Forelimb muscle (tissue), 1 donor: Measurements from ENCODE around the gene CACNB2. TPM values are rescaled to one million over a fixed set of nuclear protein-coding genes. Genes with fewer than 3 reads are reported as not detected.

Source experiments
- DNase-seq: peaks from one replicate; pipeline ENCODE4 v3.0.0-alpha.2; 2013; ENCODE audit warnings: low read depth
- polyA plus RNA-seq: library from polyadenylated mRNA; unstranded; fragments of 120-200 nt; gene quantifications from one replicate; pipeline ENCODE4 v1.2.1, GENCODE V29; 2013; ENCODE audit not compliant: insufficient read length

CACNB2 gene
- polyA plus RNA-seq, 1 donor = 1.5 TPM

DNA sequence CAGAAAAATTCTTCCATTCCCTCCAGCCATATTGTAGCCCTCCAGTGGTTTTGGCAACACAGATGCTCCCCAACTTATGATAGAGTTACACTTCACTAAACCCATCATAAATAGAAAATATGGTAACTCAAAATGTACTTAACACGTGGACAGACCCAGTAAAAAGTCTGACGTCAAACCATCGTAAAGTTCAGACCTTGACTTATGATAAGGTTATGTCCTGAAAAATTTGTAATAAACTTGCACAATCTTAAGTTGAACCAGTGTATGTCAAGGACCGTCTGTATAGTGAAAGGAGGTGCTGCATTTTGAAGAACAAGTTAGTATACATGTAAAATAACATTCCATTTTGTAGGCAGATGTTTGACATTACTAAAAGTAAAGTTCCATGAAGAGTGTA, 368.4 kb downstream of the CACNB2 start:
- no peak for DNase-seq

DNA sequence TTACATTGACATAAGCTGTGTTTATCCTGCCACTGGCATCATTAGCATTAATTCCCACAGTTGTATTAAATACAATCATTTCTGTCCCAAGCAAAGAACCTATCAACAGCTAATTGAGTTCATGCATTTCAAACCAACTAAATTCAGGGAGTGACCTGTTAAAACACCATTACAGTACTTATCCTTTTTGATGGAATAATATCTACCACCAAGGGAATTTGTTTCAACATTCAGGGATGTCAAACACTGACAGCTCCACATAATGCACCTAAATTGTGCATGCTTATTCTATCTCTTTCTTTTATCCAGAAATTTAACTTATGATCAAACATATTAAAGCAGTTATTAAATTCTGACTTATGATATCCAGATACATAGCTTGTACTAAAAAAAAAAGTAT, 374.3 kb downstream of the CACNB2 start:
- DNase-seq = no peak

- no peak for DNase-seq
Observed at GRCh38 chr10:18516851-18517250, 376.6 kb downstream of the CACNB2 start.

- DNase-seq = no peak
Observed at GRCh38 chr10:18523025-18523424, 382.8 kb downstream of the CACNB2 start.

- no peak for DNase-seq
Observed at GRCh38 chr10:18523858-18524257, 383.6 kb downstream of the CACNB2 start.

DNA sequence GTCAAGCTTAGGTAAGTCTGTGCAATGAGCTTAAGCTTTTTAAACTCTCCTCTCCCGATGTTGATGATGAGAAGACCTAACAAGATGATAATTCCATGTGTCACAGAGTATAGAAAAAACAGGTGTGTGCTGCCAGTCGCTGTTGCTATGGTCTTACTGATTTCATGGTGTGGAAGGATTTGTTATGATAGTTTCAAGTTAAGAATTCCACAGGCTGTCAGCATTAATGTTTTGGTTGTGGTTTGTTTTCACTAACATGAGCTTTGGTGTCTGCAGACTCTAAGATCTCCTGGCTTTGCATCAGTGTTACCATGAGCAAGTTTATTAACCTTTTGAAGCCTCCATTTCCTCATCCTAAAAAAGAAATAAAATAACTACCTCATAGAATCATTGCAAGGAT, 387.5 kb downstream of the CACNB2 start:
- DNase-seq = no peak

DNA sequence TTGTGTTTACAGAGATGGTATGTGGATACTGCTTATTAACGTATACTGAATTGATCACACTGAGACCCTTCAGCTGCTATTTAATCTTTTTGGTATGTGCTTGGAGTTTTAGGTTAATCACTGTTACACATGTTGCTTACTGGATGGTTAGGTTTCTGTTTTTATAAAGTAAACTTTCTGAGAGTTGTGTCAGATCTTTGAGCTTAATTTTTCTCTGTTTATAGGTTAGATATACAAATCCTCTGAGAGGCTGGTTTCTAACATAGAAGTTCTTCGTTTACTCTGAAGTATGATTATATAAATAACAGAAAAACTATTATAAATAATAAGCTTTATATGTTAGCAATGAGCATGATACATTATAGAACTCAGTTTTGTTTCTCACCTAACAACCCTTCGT, 388.1 kb downstream of the CACNB2 start:
- no peak for DNase-seq

DNA sequence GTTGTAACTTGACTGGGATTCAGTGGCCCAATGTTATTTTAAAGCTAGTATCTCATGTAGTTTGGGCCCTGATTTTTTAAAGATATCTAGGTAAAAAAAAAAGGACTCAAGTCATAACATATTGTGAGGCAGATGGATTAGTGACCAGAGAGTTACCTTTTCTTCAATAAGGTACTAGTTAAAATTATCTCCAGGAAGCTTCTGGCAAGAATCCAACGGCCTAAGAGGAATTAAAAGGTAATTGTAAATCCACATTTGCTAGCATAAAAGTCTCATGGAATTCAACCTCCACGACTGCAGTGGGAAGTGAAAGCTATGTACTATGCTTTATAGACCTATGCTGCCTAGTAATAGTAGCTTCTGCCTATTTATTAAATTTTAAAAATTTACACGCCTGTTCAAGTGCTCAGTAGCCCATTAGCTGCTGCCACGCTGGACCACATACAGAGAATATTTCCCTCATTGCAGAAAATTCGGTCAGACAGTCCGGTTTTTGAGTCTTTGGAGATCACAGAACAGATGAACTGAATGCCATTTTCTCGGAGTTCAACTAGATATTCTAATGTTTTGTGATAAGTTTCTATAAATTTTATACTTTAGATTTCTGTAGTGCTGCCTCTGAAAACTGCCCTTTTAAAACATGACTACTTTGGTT, 392.8 kb downstream of the CACNB2 start:
- DNase-seq = no peak

- no peak for DNase-seq
Observed at GRCh38 chr10:18533896-18534295, 393.7 kb downstream of the CACNB2 start.

DNA sequence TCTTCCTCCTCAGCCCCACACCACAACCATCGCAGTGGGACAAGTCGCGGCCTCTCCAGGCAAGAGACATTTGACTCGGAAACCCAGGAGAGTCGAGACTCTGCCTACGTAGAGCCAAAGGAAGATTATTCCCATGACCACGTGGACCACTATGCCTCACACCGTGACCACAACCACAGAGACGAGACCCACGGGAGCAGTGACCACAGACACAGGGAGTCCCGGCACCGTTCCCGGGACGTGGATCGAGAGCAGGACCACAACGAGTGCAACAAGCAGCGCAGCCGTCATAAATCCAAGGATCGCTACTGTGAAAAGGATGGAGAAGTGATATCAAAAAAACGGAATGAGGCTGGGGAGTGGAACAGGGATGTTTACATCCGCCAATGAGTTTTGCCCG, 399.1 kb downstream of the CACNB2 start:
- DNase-seq = no peak

- no peak for DNase-seq
Observed at GRCh38 chr10:18540195-18540594, 400.0 kb downstream of the CACNB2 start.

DNA sequence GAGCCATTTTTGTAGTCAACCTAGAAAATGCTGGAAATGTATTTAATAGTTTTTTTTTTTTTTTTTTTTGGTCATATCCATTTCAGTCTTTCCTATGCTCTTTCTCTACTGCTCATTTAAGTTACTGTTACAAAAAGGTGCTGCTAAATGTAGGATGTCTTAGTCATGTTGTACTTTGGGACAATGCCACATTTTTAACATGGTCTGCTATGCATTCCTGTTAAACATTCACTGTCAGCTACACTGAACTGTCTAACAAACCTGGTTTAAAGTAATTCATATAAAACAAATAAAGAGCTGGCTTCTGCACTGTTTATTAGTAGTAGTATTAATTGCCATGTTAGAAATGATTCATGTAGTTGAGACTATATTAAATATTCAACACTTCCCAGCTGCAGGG, 402.6 kb downstream of the CACNB2 start:
- no peak for DNase-seq

GRCh38 chr10:18545621-18546305, 405.5 kb downstream of the CACNB2 start:
- DNase-seq = no peak

DNA sequence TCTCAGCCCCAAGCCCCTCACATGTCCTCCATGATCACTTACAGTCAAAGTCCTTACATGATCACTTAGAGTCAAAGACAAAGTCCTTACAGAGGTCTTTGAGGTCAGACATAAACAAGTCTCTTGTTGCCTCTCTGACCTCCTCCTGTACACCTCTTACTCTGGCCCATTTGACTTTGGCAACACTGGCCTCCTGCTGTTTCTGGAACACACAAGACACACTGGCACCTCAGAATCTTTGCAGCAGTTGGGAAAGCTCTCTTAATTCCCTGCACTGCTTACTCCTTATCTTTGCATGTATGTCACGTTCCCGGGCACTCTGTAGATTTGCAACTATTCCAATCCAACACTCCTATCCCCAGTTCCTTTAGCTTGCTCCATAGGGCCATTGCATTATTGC, 408.9 kb downstream of the CACNB2 start:
- no peak for DNase-seq

DNA sequence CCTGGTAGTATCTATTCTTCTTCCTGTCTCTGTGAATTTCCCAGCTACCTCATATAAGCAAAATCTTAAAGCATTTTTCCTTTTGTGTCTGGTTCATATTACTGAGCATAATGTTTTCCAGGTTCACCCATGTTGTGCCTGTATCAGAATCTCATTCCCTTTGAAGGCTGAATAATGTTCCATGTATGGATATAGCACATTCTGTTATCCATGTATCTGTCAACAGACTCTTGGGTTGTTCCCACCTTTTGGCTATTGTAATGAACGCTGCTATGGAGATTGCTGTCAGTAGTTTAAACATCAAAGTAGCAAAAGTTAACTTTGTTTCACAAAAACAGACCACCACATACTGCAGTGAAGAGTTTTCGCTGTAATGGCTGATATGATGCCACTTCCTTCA, 411.2 kb downstream of the CACNB2 start:
- no peak for DNase-seq

DNA sequence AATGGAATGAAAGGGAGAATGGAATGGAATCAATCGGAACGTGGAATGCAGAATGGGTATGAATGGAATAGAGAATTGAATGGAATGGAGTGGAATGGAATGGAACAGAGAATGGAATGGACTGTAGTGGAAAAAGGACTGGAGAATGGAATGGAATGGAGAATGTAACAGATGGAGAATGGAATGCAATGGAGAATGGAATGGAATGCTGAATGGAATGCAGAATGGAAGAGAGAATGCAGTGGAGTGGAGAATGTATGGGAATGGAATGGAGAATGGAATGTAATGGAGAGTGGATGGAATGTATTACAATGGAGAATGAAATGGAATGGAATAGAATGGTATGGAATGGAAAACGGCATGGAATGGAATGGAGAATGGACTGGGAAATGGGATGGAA, 414.3 kb downstream of the CACNB2 start:
- no peak for DNase-seq

DNA sequence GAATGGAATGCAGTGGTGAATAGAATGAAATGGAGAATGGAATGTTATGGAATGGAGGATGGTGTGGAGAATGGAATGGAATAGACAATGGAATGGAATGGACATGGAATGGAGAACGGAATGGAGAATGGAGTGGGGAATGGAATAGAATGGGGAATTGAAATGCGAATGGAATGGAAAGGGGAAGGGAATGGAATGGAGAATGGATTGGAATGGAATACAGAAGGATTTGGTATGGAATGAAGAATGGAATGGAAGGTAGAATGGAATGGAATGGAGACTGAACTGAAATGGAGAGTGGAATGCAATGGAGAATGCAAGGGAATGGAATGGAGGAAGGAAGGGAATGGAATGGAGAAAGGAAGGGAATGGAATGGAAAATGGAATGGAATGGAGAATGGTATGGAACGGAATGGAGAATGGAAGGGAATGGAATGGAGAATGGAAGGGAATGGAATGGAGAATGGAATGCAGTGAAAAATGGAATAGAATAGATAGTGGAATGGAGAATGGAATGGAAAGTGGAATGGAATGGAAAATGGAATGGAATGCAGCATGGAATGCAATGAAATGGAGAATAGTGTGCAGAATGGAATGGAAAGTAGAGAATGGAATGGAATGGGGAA, 416.4 kb downstream of the CACNB2 start:
- DNase-seq = no peak

DNA sequence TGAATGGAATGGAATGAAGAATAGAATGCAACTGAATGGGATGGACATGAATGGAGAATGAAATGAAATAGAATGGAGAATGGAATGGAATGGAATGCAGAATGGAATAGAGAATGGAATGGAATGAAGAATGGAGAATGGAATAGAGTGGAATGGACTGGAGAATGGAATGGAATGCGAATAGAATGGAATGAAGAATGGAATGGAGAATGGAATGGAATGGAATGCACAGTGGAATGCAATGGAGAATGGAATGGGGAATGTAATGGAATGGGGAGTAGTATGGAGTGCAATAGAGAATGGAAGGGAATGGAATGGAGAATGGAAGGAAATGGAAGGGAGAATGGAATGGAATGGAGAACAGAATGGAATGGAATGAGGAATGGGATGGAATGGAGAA, 417.7 kb downstream of the CACNB2 start:
- DNase-seq = no peak

GRCh38 chr10:18561861-18562551, 421.8 kb downstream of the CACNB2 start:
- no peak for DNase-seq

GRCh38 chr10:18563003-18563726, 422.9 kb downstream of the CACNB2 start:
- no peak for DNase-seq

DNA sequence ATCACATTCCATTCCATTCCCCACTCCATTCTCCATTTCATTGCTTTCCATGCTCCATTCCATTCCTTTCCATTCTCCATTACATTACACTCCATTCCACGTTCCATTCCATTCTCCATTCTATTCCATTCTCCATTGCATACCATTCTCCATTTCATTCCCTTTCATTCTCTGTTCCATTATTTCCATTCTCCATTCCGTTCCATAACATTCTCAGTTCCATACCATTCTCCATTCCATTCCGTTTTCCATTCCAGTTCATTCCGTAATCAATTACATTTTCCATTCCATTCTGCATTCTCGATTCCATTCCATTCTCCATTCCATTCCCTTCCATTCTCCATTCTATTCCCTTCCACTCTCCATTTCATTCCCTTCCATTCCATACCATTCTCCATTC, 424.8 kb downstream of the CACNB2 start:
- DNase-seq = no peak

GRCh38 chr10:18566177-18566576, 426.0 kb downstream of the CACNB2 start:
- DNase-seq = no peak
